Astrocyte of the spinal cord (primary cell): ENCODE results near the gene SEMA3G.

ENCODE experiments used
- DNase-seq: peaks from one replicate; pipeline ENCODE4 v3.0.0; 2011; ENCODE audit warnings: low read depth, low spot score
- H3K4me3 ChIP-seq: 2 replicates; pipeline ENCODE4 v1.5.1; 2011; ENCODE audit warnings: low read depth, mild to moderate bottlenecking, low read length, moderate library complexity
- in situ Hi-C: cut with HindIII; loops from 2 replicates; pipeline ENCODE4 v1.10.0; 2017; ENCODE audit warnings: low sequenced_read_pairs
- TF ChIP-seq, protein P1 (sequence below): IDR thresholded peaks from 2 replicates; pipeline ENCODE4 v1.5.1; 2012; ENCODE audit warnings: low read depth, mild to moderate bottlenecking, low read length, inconsistent platforms

Gene SEMA3G

GRCh38 chr3:52402101-52402521 lies 42.8 kb downstream of the SEMA3G start:
- H3K4me3 ChIP-seq: no peak overlapping the region
- in situ Hi-C loops: no loop called here
- no peak for DNase-seq
- TF ChIP-seq, protein P1, sequence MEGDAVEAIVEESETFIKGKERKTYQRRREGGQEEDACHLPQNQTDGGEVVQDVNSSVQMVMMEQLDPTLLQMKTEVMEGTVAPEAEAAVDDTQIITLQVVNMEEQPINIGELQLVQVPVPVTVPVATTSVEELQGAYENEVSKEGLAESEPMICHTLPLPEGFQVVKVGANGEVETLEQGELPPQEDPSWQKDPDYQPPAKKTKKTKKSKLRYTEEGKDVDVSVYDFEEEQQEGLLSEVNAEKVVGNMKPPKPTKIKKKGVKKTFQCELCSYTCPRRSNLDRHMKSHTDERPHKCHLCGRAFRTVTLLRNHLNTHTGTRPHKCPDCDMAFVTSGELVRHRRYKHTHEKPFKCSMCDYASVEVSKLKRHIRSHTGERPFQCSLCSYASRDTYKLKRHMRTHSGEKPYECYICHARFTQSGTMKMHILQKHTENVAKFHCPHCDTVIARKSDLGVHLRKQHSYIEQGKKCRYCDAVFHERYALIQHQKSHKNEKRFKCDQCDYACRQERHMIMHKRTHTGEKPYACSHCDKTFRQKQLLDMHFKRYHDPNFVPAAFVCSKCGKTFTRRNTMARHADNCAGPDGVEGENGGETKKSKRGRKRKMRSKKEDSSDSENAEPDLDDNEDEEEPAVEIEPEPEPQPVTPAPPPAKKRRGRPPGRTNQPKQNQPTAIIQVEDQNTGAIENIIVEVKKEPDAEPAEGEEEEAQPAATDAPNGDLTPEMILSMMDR: no peak

- TF ChIP-seq, protein P1: no peak
- H3K4me3 ChIP-seq: no peak overlapping the region
- DNase-seq: no peak
- in situ Hi-C loops: no loop called here
Observed at GRCh38 chr3:52401551-52401950, 43.4 kb downstream of the SEMA3G start.

DNA sequence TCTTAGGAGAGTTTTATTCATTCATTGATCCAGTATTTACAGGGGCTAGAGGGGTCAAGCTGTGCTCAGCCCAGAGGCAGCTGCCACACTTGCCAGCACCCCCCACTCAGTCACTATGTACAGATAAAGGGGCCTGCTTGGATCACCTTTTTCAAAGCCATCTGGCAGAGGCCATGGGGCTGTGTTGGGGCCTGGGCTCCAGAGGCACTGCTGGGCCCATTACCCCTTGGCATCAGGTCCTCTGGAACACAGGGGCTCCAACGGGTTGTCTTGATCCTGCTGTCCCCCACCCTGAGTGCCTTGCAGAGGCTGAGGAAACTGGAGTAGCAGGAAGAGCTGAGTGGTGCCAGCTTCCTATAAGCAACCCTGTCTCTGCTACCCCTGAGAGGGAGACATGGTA lies 43.9 kb downstream of the SEMA3G start:
- TF ChIP-seq, protein P1: no peak

GRCh38 chr3:52400275-52400793 lies 44.6 kb downstream of the SEMA3G start:
- no peak overlapping the region for H3K4me3 ChIP-seq
- no peak for DNase-seq
- TF ChIP-seq, protein P1: no peak
- in situ Hi-C loops: no loop called here

More for the DNA sequence above, 43.9 kb downstream of the SEMA3G start:
- no peak for DNase-seq
- in situ Hi-C loops: no loop called here
- no peak overlapping the region for H3K4me3 ChIP-seq

- TF ChIP-seq, protein P1: no peak
- no peak overlapping the region for H3K4me3 ChIP-seq
- in situ Hi-C loops: no loop called here
- no peak for DNase-seq
Observed at GRCh38 chr3:52399593-52399992, 45.3 kb downstream of the SEMA3G start.

DNA sequence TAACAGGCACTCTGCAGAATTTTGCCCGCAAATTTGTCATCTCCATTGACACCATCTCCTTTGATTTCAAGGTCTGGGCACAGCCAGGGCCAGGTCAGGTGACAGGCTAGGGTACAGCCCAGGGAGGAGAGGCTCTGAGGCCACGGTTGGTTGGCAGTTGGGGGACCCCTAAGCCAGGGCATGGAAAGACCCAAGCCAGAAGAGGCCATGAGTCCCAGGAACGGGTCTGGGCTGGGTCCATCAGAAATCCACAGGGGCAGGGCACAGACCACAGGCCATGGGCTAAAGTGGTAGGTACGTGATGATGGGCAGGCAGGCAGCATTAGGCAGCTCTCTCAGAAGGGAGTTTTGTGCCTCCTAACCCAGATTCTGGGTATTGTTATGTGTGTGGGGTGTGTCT lies 45.8 kb downstream of the SEMA3G start:
- no peak for DNase-seq
- in situ Hi-C loops: no loop called here
- TF ChIP-seq, protein P1: no peak
- H3K4me3 ChIP-seq: no peak overlapping the region

DNA sequence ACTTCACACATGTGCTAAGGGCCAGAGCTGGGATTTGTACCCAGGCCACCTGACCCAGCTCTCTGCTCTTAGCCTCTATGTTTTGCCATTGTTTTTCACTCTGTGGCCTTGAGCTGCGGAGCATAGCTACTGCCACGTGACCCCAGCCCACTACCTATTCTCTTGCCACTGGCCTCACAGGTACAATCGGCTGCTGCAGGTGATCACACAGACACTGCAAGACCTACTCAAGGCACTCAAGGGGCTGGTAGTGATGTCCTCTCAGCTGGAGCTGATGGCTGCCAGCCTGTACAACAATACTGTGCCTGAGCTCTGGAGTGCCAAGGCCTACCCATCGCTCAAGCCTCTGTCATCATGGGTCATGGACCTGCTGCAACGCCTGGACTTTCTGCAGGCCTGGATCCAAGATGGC lies 46.2 kb downstream of the SEMA3G start:
- no peak for DNase-seq
- TF ChIP-seq, protein P1: no peak
- in situ Hi-C loops: no loop called here
- no peak overlapping the region for H3K4me3 ChIP-seq
